GM12878 (cell line): Measurements from ENCODE around the gene SAP25. TPM values are rescaled to one million over a fixed set of nuclear protein-coding genes. Genes with fewer than 3 reads are reported as not detected.

Experiments
- ATF2 ChIP-seq: IDR thresholded peaks from 2 replicates; pipeline ENCODE4 v1.6.1; 2012; ENCODE audit warnings: low read length, inconsistent platforms
- CBFB ChIP-seq: IDR thresholded peaks from 2 replicates; pipeline ENCODE4 v1.6.1; 2016; ENCODE audit warnings: antibody characterized with exemption, low read depth
- DPF2 ChIP-seq: fragments of 450-650 bp; IDR thresholded peaks from 2 replicates; pipeline ENCODE4 v1.6.1; 2017; ENCODE audit warnings: mild to moderate bottlenecking
- EED ChIP-seq: sonication (generic); IDR thresholded peaks from 2 replicates; pipeline ENCODE4 v1.6.1; 2016; ENCODE audit warnings: antibody characterized with exemption, low read depth
- HDAC2 ChIP-seq: fragments of 200-600 bp; sonication (generic); IDR thresholded peaks from 2 replicates; pipeline ENCODE4 v1.6.1; 2017
- HDAC6 ChIP-seq: fragments of 200-600 bp; sonication (generic); IDR thresholded peaks from one replicate; pipeline ENCODE4 v1.8.0; 2017; ENCODE audit warnings: antibody characterized with exemption; ENCODE audit not compliant: unreplicated experiment
- HSF1 ChIP-seq: fragments of 150-350 bp; IDR thresholded peaks from 2 replicates; pipeline ENCODE4 v1.6.1; 2014; ENCODE audit warnings: mild to moderate bottlenecking, low read depth, low read length
- IKZF2 ChIP-seq, 2 experiments: fragments of 450-650 bp; IDR thresholded peaks; 2 replicates each; pipeline ENCODE4 v1.6.1; 2017; ENCODE audit warnings: mild to moderate bottlenecking in 2 of 2, moderate library complexity in 2 of 2
- MYC ChIP-seq: IDR thresholded peaks from 2 replicates; pipeline ENCODE4 v1.6.1; 2011; ENCODE audit warnings: mild to moderate bottlenecking, low read length, moderate library complexity, inconsistent platforms; ENCODE audit not compliant: insufficient read depth, insufficient replicate concordance, insufficient read length, severe bottlenecking
- NBN ChIP-seq: fragments of 450-650 bp; IDR thresholded peaks from 2 replicates; pipeline ENCODE4 v1.6.1; 2016
- NFIC ChIP-seq: IDR thresholded peaks from 2 replicates; pipeline ENCODE4 v1.6.1; 2012; ENCODE audit warnings: low read depth, mild to moderate bottlenecking, inconsistent platforms, low read length, moderate library complexity
- NFYA ChIP-seq: IDR thresholded peaks from 2 replicates; pipeline ENCODE4 v1.6.1; 2011; ENCODE audit warnings: low read depth, mild to moderate bottlenecking, low read length, improper control_type of control experiment, borderline replicate concordance
- POU2F2 ChIP-seq: IDR thresholded peaks from 3 replicates; pipeline ENCODE4 v1.6.1; 2011; ENCODE audit warnings: low read depth, mild to moderate bottlenecking, low read length, borderline replicate concordance
- PRDM15 ChIP-seq: fragments of 450-650 bp; formaldehyde crosslinking; IDR thresholded peaks from 2 replicates; pipeline ENCODE4 v1.4.0; 2020; ENCODE audit warnings: mild to moderate bottlenecking, moderate library complexity
- RAD51 ChIP-seq: fragments of 450-650 bp; IDR thresholded peaks from 2 replicates; pipeline ENCODE4 v1.6.1; 2016; ENCODE audit warnings: moderate library complexity, mild to moderate bottlenecking, inconsistent platforms
- RB1 ChIP-seq: fragments of 450-650 bp; formaldehyde crosslinking; IDR thresholded peaks from 2 replicates; pipeline ENCODE4 v1.6.1; 2017; ENCODE audit warnings: mild to moderate bottlenecking, borderline replicate concordance
- RFX5 ChIP-seq: IDR thresholded peaks from 2 replicates; pipeline ENCODE4 v1.6.1; 2011; ENCODE audit warnings: low read depth, low read length, improper control_type of control experiment
- RUNX3 ChIP-seq: IDR thresholded peaks from 2 replicates; pipeline ENCODE4 v1.6.1; 2012; ENCODE audit warnings: low read length, inconsistent platforms
- SPI1 ChIP-seq: IDR thresholded peaks from 2 replicates; pipeline ENCODE4 v1.6.1; 2011; ENCODE audit warnings: low read depth, mild to moderate bottlenecking, low read length, moderate library complexity, borderline replicate concordance; ENCODE audit not compliant: insufficient read depth
- TCF7 ChIP-seq: IDR thresholded peaks from 2 replicates; pipeline ENCODE4 v1.6.1; 2014; ENCODE audit warnings: antibody characterized with exemption, borderline replicate concordance
- ZBTB33 ChIP-seq: fragments of 450-650 bp; IDR thresholded peaks from 2 replicates; pipeline ENCODE4 v1.6.1; 2017; ENCODE audit warnings: mild to moderate bottlenecking
- ZSCAN29 ChIP-seq: fragments of 450-650 bp; IDR thresholded peaks from 2 replicates; pipeline ENCODE4 v1.6.1; 2017; ENCODE audit warnings: mild to moderate bottlenecking, moderate library complexity
- ZZZ3 ChIP-seq: IDR thresholded peaks from 2 replicates; pipeline ENCODE4 v1.6.1; 2011; ENCODE audit warnings: low read depth; ENCODE audit not compliant: control insufficient read depth, insufficient read length
- polyA plus RNA-seq, 11 experiments: library from polyadenylated mRNA; depleted of rRNA in 4 of 11; unstranded in 6 of 11; stranded (reverse) in 5 of 11; fragments of >200 nt; fragmentation: Nextera tagmentation in 4 of 11; fragmentation: Illumina TruSeq in 1 of 11; extraction: Ambion mirVana in 4 of 11; extraction: Trizol in 1 of 11; gene quantifications; 1 replicate in 1 of 11; 2 replicates in 10 of 11; pipeline versions ENCODE4 v1.2.1 to v1.2.3, GENCODE V29; 2011 to 2016; ENCODE audit warnings: inconsistent platforms in 2 of 11, missing spikeins in 2 of 11, low read depth in 1 of 11
- total RNA-seq, 4 experiments: library from RNA; depleted of rRNA in 3 of 4; stranded (reverse); fragments of >200 nt in 3 of 4; fragmentation: Illumina TruSeq in 1 of 4; extraction: Trizol in 1 of 4; gene quantifications; 2 replicates each; pipeline versions ENCODE4 v1.2.1 to v1.2.3, GENCODE V29; 2013 to 2021

The SAP25 gene
- total and polyA plus RNA-seq, 10 of the 15 experiments (the other 5 are each of a cell fraction or from before 2014, with no cell fraction given), result 0.14 to 8.6 (median 1.1) TPM

- TF ChIP-seq RUNX3 (no peak), MYC (peak; percentile 70), EED (0 out of 2 replicates have a peak, but pooled peaks have one; percentile 46), ZSCAN29 (no peak), NBN (no peak; the same call in 1 of the 2 replicates), POU2F2 (peak; percentile 57; the same call in 2 of the 3 replicates), NFYA (no peak), RFX5 (peak; percentile 88), ZZZ3 (no peak), HDAC2 (0 out of 2 replicates have a peak, but pooled peaks have one; percentile 90), ATF2 (no peak), NFIC (no peak), HSF1 (no peak), HDAC6 (no peak), SPI1 (no peak), CBFB (no peak), TCF7 (no peak), IKZF2 (IDR thresholded peaks at IDR 0.05) (no peak; a peak in 1 of 4 replicates), RAD51 (no peak), ZBTB33 (no peak), PRDM15 (CRISPR knock-in tag) (no peak), DPF2 (peak; percentile 37; the same call in 1 of the 2 replicates), RB1 (peak; percentile 48; the same call in 1 of the 2 replicates)
Observed at GRCh38 chr7:100538654-100539435, 34.9 kb downstream of the SAP25 start, which contains the start of gene AGFG2 (continued).
